ENCODE data around the gene MAEA.

DNA sequence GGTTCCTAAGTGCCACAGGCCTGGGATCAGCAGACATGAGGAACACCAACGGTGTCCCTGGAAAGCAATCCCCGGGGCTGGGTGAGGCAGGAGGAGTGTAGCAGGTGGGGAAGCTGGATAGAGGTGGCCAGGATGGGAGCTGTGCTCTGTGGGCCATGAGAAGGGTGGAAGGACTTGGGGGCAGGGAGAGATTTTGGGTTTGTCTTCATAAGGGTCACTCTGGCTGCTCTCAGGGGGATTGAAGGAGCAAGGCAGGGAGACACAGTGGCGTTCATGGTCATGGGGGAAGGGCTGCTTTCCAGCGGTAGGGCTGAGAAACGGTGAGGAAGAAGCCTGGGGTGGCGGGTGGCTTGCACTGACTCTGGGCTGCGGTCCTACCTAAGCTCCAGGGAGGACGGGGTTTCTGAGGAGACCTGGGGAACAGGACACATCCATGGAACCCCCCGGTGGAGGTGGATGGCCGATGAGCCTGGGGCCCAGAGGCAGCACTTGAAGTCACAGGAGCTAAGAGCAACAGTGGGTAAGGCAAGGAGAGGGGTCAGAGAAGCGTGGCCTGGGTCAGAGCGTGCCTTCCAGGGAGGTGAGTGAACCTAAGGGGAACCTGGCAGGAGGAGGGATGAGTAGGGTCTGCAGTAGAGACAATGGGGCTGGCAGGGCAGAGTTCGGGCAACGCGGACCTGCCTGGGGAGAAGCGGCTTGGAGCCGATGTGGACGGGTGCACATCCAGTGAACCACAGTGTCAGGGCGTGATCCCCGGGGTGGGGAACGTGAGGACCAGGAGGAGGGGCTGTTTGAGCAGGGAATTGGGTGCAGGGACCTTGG lies 28.4 kb upstream of the MAEA start:
- TF ChIP-seq, protein P1, sequence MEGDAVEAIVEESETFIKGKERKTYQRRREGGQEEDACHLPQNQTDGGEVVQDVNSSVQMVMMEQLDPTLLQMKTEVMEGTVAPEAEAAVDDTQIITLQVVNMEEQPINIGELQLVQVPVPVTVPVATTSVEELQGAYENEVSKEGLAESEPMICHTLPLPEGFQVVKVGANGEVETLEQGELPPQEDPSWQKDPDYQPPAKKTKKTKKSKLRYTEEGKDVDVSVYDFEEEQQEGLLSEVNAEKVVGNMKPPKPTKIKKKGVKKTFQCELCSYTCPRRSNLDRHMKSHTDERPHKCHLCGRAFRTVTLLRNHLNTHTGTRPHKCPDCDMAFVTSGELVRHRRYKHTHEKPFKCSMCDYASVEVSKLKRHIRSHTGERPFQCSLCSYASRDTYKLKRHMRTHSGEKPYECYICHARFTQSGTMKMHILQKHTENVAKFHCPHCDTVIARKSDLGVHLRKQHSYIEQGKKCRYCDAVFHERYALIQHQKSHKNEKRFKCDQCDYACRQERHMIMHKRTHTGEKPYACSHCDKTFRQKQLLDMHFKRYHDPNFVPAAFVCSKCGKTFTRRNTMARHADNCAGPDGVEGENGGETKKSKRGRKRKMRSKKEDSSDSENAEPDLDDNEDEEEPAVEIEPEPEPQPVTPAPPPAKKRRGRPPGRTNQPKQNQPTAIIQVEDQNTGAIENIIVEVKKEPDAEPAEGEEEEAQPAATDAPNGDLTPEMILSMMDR (IDR thresholded peaks at IDR 0.05), result no peak
- TF ChIP-seq EP300 (IDR thresholded peaks at IDR 0.05), result no peak
- no peak for TF ChIP-seq POLR2A (IDR thresholded peaks at IDR 0.05)

Data from ovary (tissue), 3 donors.